GM10266 (cell line): ENCODE measurements around the gene C16orf96.

Experiments
- DNase-seq: peaks from one replicate; pipeline ENCODE4 v3.0.0; 2012; ENCODE audit errors: extremely low spot score
- TF ChIP-seq, protein P1 (sequence below): IDR thresholded peaks from 2 replicates; pipeline ENCODE4 v1.5.1; 2012; ENCODE audit warnings: mild to moderate bottlenecking, low read depth; ENCODE audit not compliant: control insufficient read depth, insufficient read depth; ENCODE audit errors: missing control alignments

The C16orf96 gene

DNA sequence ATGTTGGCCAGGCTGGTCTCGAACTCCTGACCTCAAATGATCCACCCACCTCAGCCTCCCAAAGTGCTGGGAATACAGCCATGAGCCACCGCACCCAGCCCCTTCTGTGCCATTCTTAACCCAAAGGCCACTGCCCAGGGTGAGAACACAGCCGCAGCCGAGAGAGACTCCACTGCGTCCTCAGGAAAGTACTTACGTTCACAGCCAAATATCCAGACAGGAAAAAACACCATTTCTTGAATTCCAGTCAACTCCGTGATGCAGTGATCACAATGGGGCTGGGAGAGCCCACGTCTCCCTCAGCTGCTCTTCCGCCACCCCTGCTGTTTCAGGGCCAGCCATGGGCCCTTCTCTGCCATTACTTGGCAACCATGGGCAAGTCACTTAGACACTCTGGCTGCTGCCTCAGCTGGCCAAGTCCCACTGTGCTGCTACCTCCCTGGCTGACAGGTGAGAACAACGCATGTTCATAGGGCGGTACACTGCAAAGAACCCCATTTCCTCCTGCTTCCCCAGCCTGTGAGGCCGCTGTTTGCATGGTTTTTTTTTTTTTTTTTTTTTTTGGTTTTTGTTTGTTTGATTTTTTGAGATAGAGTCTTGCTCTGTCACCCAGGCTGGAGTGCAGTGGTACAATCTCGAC, 21.9 kb upstream of the C16orf96 start:
- TF ChIP-seq, protein P1, sequence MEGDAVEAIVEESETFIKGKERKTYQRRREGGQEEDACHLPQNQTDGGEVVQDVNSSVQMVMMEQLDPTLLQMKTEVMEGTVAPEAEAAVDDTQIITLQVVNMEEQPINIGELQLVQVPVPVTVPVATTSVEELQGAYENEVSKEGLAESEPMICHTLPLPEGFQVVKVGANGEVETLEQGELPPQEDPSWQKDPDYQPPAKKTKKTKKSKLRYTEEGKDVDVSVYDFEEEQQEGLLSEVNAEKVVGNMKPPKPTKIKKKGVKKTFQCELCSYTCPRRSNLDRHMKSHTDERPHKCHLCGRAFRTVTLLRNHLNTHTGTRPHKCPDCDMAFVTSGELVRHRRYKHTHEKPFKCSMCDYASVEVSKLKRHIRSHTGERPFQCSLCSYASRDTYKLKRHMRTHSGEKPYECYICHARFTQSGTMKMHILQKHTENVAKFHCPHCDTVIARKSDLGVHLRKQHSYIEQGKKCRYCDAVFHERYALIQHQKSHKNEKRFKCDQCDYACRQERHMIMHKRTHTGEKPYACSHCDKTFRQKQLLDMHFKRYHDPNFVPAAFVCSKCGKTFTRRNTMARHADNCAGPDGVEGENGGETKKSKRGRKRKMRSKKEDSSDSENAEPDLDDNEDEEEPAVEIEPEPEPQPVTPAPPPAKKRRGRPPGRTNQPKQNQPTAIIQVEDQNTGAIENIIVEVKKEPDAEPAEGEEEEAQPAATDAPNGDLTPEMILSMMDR: no peak
- no peak for DNase-seq

DNA sequence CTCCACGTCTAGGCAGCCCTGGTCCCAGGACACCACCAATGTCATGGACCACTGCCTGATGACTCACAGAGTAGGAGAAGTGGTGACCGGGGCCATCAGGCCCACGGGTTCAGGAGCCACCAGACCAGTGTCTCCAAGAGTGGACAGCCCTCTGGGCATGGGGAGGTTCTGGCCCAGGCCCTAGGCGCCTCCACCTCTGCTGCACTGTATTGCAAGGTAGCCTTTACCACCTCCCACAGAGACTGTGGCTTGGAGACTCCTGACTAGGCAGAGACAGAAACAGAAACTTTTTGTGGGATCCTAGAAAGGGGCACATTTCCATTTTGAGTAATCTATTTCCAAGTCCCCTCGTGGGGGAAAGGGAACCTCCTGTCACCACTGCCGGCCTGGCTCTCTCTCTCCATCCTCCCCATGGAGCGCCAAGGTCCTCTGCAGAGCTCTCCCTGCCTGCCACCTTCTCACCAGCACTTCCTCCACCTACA, 20.5 kb upstream of the C16orf96 start:
- TF ChIP-seq, protein P1: no peak
- no peak for DNase-seq

DNA sequence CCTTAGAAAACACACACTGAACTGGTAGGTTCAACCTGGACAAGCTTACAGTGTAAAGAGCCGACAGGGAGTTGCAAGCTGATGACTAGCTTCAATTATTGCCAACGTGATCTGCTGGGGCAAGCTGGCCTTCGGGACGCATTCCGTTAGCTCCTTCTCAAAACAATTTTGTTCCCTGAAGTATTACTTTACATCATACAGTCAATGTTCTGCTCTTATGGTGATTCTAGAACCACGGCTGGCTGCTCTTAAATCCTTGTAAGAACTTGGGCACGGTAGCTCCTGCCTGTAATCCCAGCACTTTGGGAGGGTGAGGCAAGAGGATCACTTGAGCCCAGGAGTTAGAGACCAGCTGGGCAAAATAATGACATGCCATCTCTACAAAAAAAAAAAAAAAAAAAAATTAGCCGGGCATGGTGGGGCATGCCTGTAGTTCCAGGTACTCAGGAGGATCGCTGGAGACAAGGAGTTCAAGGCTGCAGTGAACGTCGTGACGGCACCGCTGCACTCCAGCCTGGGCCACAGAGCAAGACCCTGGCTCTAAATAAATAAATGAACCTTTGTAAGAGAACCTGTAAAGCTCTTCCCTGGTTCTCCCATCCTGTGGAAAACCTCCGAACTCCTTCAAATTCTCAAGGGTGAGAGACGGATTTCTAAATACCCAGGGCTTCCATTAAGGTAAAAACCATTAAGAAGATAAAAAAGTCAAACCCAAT, 19.6 kb upstream of the C16orf96 start:
- TF ChIP-seq, protein P1: no peak
- no peak for DNase-seq

DNA sequence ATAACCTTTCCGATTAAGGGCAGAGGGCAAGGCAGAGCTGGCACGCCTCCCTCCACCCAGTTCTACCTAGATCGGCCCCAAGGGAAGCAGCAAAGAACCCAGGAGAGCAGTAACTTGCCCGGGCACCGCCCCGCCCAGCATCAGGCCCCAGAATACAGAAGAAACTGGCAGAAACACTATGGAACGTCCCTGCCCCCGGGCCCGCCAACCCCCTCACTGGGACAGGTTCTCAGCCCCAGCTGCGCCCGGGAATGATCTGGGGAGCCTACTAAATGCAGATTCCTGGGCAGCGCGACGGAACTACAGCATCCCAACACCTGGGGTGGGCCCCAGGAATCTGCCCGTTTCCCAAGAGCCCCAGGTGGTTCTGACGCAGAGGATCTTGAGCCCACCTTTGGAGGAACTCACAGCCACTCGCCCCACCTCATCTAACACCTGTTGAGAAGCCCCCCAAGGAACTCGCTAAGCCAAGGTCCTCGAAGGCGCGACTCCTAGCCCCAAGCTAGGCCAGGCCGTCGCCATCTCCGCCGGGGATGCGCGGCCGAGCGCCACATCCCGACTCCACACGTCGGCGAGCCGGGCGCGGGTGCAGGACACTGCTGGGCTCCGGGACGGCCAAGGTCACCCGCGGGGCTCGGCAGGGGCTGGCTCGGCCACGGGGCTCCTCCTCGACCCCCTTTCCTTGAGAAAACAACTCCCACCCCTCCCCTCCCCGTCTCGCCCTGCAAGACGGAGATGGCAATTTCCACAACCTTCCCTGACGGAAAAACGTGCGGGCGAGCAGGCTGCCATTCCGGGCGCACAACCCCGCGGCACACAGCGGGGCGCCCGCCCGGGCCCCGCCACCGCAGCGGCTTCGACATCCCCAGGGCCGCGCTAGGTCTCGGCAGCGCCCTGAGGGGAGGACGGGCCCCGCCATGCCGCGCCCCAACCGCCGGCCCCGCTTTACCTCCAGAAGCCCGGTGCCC, 18.5 kb upstream of the C16orf96 start:
- TF ChIP-seq, protein P1: no peak
- no peak for DNase-seq

DNA sequence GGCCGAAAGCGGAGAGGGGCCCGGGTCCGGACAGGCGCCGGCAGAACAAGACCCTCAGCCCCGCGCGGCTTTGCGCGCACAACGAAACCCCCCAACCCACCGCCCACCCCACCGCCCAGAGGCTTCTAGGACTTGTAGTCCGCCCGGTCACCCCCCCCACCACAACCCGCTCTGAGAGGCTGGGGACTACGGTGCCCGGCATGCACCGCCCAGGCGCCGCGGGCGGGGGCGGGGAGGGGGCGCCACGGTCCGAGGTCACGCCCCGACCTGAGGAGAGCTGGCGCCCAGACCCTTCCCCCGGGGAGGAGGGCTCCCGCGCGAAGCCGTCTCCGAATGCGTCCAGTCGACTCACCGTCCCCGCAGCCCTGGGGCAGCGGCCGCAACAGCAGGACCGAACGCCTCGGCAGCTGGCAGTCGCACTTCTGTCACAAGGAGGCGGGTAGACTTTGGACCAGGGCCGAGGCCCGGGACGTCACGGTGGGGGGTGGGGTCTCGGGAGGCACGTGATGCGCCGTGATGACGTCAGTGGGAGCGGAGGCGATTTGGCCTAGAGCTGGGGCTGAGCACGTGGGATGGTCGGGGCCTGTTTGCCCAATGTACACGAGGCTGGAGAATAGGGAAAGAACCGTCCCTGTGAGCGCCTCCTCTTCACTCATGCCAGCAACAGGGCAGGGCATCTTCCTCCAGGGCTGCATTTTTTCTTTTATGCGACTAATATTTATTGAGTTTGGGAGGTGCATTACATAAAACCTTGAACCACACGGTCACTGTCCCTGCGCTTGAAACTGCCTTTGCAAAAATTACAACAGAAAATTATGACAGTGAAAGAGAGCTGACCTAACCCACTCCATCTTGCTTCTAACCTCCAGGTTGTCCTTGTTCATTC, 17.5 kb upstream of the C16orf96 start, which contains the start of gene CDIP1:
Gene CDIP1, minus strand, starts transcription at position 424 of the 886 bp plus-strand sequence. CDS start 24,643 bp downstream, outside the sequence.
- TF ChIP-seq, protein P1: no peak
- DNase-seq: peak; percentile 96

DNA sequence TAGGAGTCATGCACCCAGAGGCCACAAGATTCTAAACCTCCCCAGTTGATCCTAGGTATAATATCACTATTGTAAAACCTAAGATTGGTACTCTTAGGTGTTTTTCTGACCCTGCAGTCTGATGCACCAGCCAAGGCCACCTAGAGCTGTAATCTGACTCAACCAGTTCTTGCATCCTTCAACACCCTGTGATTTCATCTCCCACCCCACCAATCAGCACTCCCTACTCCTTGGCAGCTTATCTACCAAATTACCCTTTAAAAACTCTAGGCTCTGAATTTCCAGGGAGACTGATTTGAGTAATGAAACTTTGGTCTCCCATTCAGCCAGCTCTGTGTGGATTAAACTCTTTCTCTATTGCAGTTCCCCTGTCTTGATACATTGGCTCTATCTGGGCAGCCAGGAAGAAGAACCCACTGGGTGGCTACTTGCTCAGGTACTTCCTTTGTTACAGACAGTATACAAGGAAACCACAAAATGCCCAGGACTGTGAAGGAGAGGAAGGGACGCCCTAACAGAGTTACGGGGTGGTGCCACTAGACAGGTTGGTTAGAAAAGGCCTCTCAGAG, 16.3 kb upstream of the C16orf96 start:
- DNase-seq: no peak
- TF ChIP-seq, protein P1: no peak
